Neuronal stem cell (in vitro differentiated cells): Measurements from ENCODE around the gene TBC1D20. TPM values are rescaled to one million over a fixed set of nuclear protein-coding genes. Genes with fewer than 3 reads are reported as not detected.
"Not testable (repeated sequence)": the region's sequence is repeated elsewhere in the genome, so short reads cannot be mapped to it uniquely, and the experiment has no call there.

Source experiments
- DNase-seq: peaks from one replicate; pipeline ENCODE4 v3.0.0-alpha.2; 2013; ENCODE audit warnings: low spot score
- H2AFZ ChIP-seq: one replicate; pipeline ENCODE4 v1.6.1; 2013; ENCODE audit warnings: mild to moderate bottlenecking, low read length, inconsistent platforms
- H2AK5ac ChIP-seq: 2 replicates; pipeline ENCODE4 v1.6.1; 2013; ENCODE audit warnings: low read depth, mild to moderate bottlenecking, inconsistent platforms, low read length, moderate library complexity, mixed read lengths
- H2BK120ac ChIP-seq: 2 replicates; pipeline ENCODE4 v1.6.1; 2013; ENCODE audit warnings: low read depth, mild to moderate bottlenecking, inconsistent platforms, low read length, moderate library complexity, mixed read lengths
- H2BK12ac ChIP-seq: one replicate; pipeline ENCODE4 v1.6.1; 2013; ENCODE audit warnings: low read length, inconsistent platforms
- H2BK15ac ChIP-seq: 2 replicates; pipeline ENCODE4 v1.6.1; 2013; ENCODE audit warnings: mild to moderate bottlenecking, low read length, inconsistent platforms, mixed read lengths
- H2BK5ac ChIP-seq: one replicate; pipeline ENCODE4 v1.6.1; 2013; ENCODE audit warnings: inconsistent platforms, mild to moderate bottlenecking, low read length, moderate library complexity
- H3K14ac ChIP-seq: one replicate; pipeline ENCODE4 v1.6.1; 2013; ENCODE audit warnings: low read length, inconsistent platforms
- H3K18ac ChIP-seq: 2 replicates; pipeline ENCODE4 v1.6.1; 2013; ENCODE audit warnings: low read length, inconsistent platforms
- H3K23ac ChIP-seq: 2 replicates; pipeline ENCODE4 v1.6.1; 2013; ENCODE audit warnings: low read depth, mild to moderate bottlenecking, mixed read lengths, low read length, inconsistent platforms; ENCODE audit not compliant: poor library complexity
- H3K27ac ChIP-seq: replicated peaks from 3 replicates; pipeline ENCODE4 v1.5.1; 2013; ENCODE audit warnings: low read length, inconsistent platforms
- H3K27me3 ChIP-seq, 3 experiments: 2 replicates each; pipeline ENCODE4 v1.6.1; 2013; ENCODE audit warnings: low read length in 3 of 3, mild to moderate bottlenecking in 2 of 3, inconsistent platforms in 1 of 3, low read depth in 1 of 3, mixed read lengths in 1 of 3, moderate library complexity in 1 of 3; ENCODE audit not compliant: control insufficient read depth in 3 of 3, insufficient read depth in 3 of 3
- H3K36me3 ChIP-seq, 2 donors: replicated peaks in 1 of 2; 2 replicates each; pipeline ENCODE4 v1.6.1; 2013; ENCODE audit warnings: low read length in 2 of 2; ENCODE audit not compliant: control insufficient read depth in 2 of 2, insufficient read depth in 2 of 2
- H3K4ac ChIP-seq: 2 replicates; pipeline ENCODE4 v1.6.1; 2013; ENCODE audit warnings: inconsistent platforms, mild to moderate bottlenecking, low read length, moderate library complexity
- H3K4me1 ChIP-seq, 2 donors: 1 replicate in 1 of 2; 2 replicates in 1 of 2; pipeline ENCODE4 v1.6.1; 2013; ENCODE audit warnings: low read length in 2 of 2, low read depth in 1 of 2; ENCODE audit not compliant: control insufficient read depth in 2 of 2, insufficient read depth in 1 of 2
- H3K4me2 ChIP-seq: one replicate; pipeline ENCODE4 v1.6.1; 2013; ENCODE audit warnings: mild to moderate bottlenecking, low read length, inconsistent platforms; ENCODE audit not compliant: insufficient read depth, poor library complexity, severe bottlenecking
- H3K4me3 ChIP-seq, 2 donors: 2 replicates each; pipeline ENCODE4 v1.5.1; 2013; ENCODE audit warnings: low read length in 2 of 2, mild to moderate bottlenecking in 2 of 2, inconsistent platforms in 1 of 2, moderate library complexity in 1 of 2
- H3K79me1 ChIP-seq: one replicate; pipeline ENCODE4 v1.6.1; 2013; ENCODE audit warnings: low read depth, mild to moderate bottlenecking, inconsistent platforms, low read length, moderate library complexity
- H3K9ac ChIP-seq: one replicate; pipeline ENCODE4 v1.6.1; 2013; ENCODE audit warnings: mild to moderate bottlenecking, low read depth, low read length, inconsistent platforms; ENCODE audit not compliant: poor library complexity
- H3K9me3 ChIP-seq, 2 donors: replicated peaks in 1 of 2; 2 replicates each; pipeline versions ENCODE3 to v1.6.1; 2013; ENCODE audit warnings: low read length in 2 of 2, mild to moderate bottlenecking in 2 of 2, inconsistent platforms in 1 of 2, low read depth in 1 of 2, mixed read lengths in 1 of 2, moderate library complexity in 1 of 2; ENCODE audit not compliant: control insufficient read depth in 2 of 2, insufficient read depth in 1 of 2
- H4K8ac ChIP-seq: one replicate; pipeline ENCODE4 v1.6.1; 2013; ENCODE audit warnings: low read depth, mild to moderate bottlenecking, inconsistent platforms, low read length, moderate library complexity
- H4K91ac ChIP-seq: one replicate; pipeline ENCODE4 v1.6.1; 2013; ENCODE audit warnings: low read length, low read depth, mild to moderate bottlenecking, inconsistent platforms; ENCODE audit not compliant: poor library complexity
- WGBS, 2 donors: extraction: QIAGEN DNeasy Blood & Tissue Kit; methylation state at CpG; one replicate each; pipeline ENCODE4 v1.1.7; 2013; ENCODE audit warnings: missing lambda C conversion rate in 2 of 2, mixed read lengths in 1 of 2; ENCODE audit not compliant: insufficient read length in 2 of 2, insufficient replicate concordance in 1 of 2; ENCODE audit errors: extremely low coverage in 2 of 2; 5-methylcytosine and 5-hydroxymethylcytosine counted together
- polyA plus RNA-seq, 2 experiments: library from polyadenylated mRNA; stranded (reverse); fragments of 200-250 nt; gene quantifications; one replicate each; pipeline ENCODE4 v1.2.3, GENCODE V29; 2013

The TBC1D20 gene
- polyA plus RNA-seq (2013, experiment 1 of 2) = 18.3 TPM
- 18.9 TPM for polyA plus RNA-seq (2013, experiment 2 of 2)

GRCh38 chr20:462199-462991 lies at the start of gene TBC1D20:
TSS of gene TBC1D20 (minus strand) at chr20:462533. CDS start at chr20:462405, 128 bp downstream.
- Histone ChIP-seq H3K4me1 (peaks cover 4 to 10% of the 10 kb centered on the region in 2 donors), H2BK5ac (peak within 1 kb of the TSS; percentile 53), H3K9me3 (peaks cover under 1 to 3% of the 10 kb centered on the region in 2 donors), H3K4me3 (peak within 1 kb of the TSS; percentile 78 to 88), H3K23ac (no peak within 1 kb of the TSS), H2AFZ (peak within 1 kb of the TSS; percentile 87), H3K27me3 (peaks cover 0 to 2% (median 0%) of the 10 kb centered on the region in 3 experiments), H3K79me1 (peaks cover 11% of the 10 kb centered on the region), H2BK15ac (no peak within 1 kb of the TSS), H3K14ac (peak within 1 kb of the TSS; percentile 64), H3K4ac (no peak within 1 kb of the TSS), H3K4me2 (peak within 1 kb of the TSS; percentile 97), H3K18ac (peak within 1 kb of the TSS; percentile 90), H2BK120ac (no peak within 1 kb of the TSS), H3K9ac (peak within 1 kb of the TSS; percentile 91), H4K91ac (no peak within 1 kb of the TSS), H2BK12ac (peak within 1 kb of the TSS; percentile 58), H3K27ac (peak within 1 kb of the TSS; percentile 58), H2AK5ac (no peak within 1 kb of the TSS), H3K36me3 (peaks cover 0 to 5% of the 10 kb centered on the region in 2 donors), H4K8ac (peak within 1 kb of the TSS; percentile 3)
- peak; percentile 76 for DNase-seq
- no CpG with 5 or more reads among the region's 80 CpGs for WGBS, 2 donors

- H3K27me3 ChIP-seq, H3K27ac ChIP-seq, H2BK5ac ChIP-seq, H3K23ac ChIP-seq, H3K9ac ChIP-seq, DNase-seq, H3K4me1 ChIP-seq, H4K91ac ChIP-seq, H3K9me3 ChIP-seq, H3K4ac ChIP-seq, H3K4me3 ChIP-seq, H3K18ac ChIP-seq, H3K14ac ChIP-seq, H2BK12ac ChIP-seq, H2AK5ac ChIP-seq, H3K79me1 ChIP-seq, H2AFZ ChIP-seq, H4K8ac ChIP-seq, H3K4me2 ChIP-seq, H2BK120ac ChIP-seq, H2BK15ac ChIP-seq: not testable (repeated sequence)
- peaks cover 9 to 88% of the 10 kb centered on the region in 2 donors for H3K36me3 ChIP-seq
- no CpG with 5 or more reads among the region's 9 CpGs for WGBS, 2 donors
Measured at GRCh38 chr20:510328-511057, 48.2 kb upstream of the TBC1D20 start.

GRCh38 chr20:508364-508787 lies 46.0 kb upstream of the TBC1D20 start:
- H3K36me3 ChIP-seq = peaks cover 16 to 88% of the 10 kb centered on the region in 2 donors
- H3K4me3 ChIP-seq, H3K27me3 ChIP-seq, H3K18ac ChIP-seq, H2AFZ ChIP-seq, H3K14ac ChIP-seq, H3K4me2 ChIP-seq, H4K8ac ChIP-seq, H3K79me1 ChIP-seq, H3K4me1 ChIP-seq, DNase-seq, H2AK5ac ChIP-seq, H3K27ac ChIP-seq, H3K9me3 ChIP-seq, H2BK12ac ChIP-seq, H2BK120ac ChIP-seq, H3K9ac ChIP-seq, H3K4ac ChIP-seq, H4K91ac ChIP-seq, H2BK15ac ChIP-seq, H3K23ac ChIP-seq, H2BK5ac ChIP-seq: not testable (repeated sequence)
- no CpG with 5 or more reads among the region's 6 CpGs for WGBS, 2 donors
